GM18498 (cell line): ENCODE measurements around the gene DAB2IP.
"Not testable (repeated sequence)": the region's sequence is repeated elsewhere in the genome, so short reads cannot be mapped to it uniquely, and the experiment has no call there.

Experiments used
- ATAC-seq: cut with Tn5 transposase; IDR thresholded peaks from one replicate; pipeline ENCODE4 v1.9.1; 2021; ENCODE audit warnings: mild to moderate bottlenecking, moderate library complexity; ENCODE audit not compliant: unreplicated experiment

The DAB2IP gene

GRCh38 chr9:121643473-121643872, 8.0 kb upstream of the DAB2IP start:
- no peak for ATAC-seq

- ATAC-seq: not testable (repeated sequence)
Measured at GRCh38 chr9:121644040-121644439, 7.4 kb upstream of the DAB2IP start.

GRCh38 chr9:121645003-121645402, 6.4 kb upstream of the DAB2IP start:
- ATAC-seq: no peak

- ATAC-seq: no peak
Measured at GRCh38 chr9:121645853-121646807, 5.3 kb upstream of the DAB2IP start.

GRCh38 chr9:121646992-121647391, 4.4 kb upstream of the DAB2IP start:
- ATAC-seq: no peak

GRCh38 chr9:121648172-121648571, 3.3 kb upstream of the DAB2IP start:
- ATAC-seq: no peak

GRCh38 chr9:121648799-121649198, 2.6 kb upstream of the DAB2IP start:
- no peak for ATAC-seq

- no peak for ATAC-seq
Measured at GRCh38 chr9:121649476-121650216, 1.8 kb upstream of the DAB2IP start.

GRCh38 chr9:121650217-121651007, 1.0 kb upstream of the DAB2IP start:
- no peak for ATAC-seq

- no peak for ATAC-seq
Measured at GRCh38 chr9:121651008-121651294, 483 bp upstream of the DAB2IP start.

GRCh38 chr9:121652021-121652837, 795 bp downstream of the DAB2IP start:
- no peak for ATAC-seq

GRCh38 chr9:121652838-121653231, 1.4 kb downstream of the DAB2IP start:
- no peak for ATAC-seq

GRCh38 chr9:121654499-121655140, 3.2 kb downstream of the DAB2IP start:
- no peak for ATAC-seq

GRCh38 chr9:121655231-121655755, 3.9 kb downstream of the DAB2IP start:
- no peak for ATAC-seq

- ATAC-seq: no peak
Measured at GRCh38 chr9:121656941-121657470, 5.6 kb downstream of the DAB2IP start.

GRCh38 chr9:121658166-121658565, 6.7 kb downstream of the DAB2IP start:
- ATAC-seq: no peak

- no peak for ATAC-seq
Measured at GRCh38 chr9:121658591-121658990, 7.2 kb downstream of the DAB2IP start.

- no peak for ATAC-seq
Measured at GRCh38 chr9:121660367-121660766, 8.9 kb downstream of the DAB2IP start.

- ATAC-seq: no peak
Measured at GRCh38 chr9:121660876-121661275, 9.4 kb downstream of the DAB2IP start.

- ATAC-seq: no peak
Measured at GRCh38 chr9:121661328-121661727, 9.9 kb downstream of the DAB2IP start.
